CD4-positive, alpha-beta T cell (primary cell): ENCODE data around the gene EDA2R. TPM values are rescaled to one million over a fixed set of nuclear protein-coding genes. Genes with fewer than 3 reads are reported as not detected.

Experiments
- ATAC-seq: fragments of 200-7000 bp; cut with Tn5 transposase; one replicate; pipeline ENCODE4 v1.10.0; 2022; ENCODE audit warnings: mild to moderate bottlenecking; ENCODE audit not compliant: poor library complexity
- CTCF ChIA-PET: fragments of 350-600 bp; sonication (Branson Sonifier 250); formaldehyde crosslinking; loops from one replicate; lab custom pipeline; 2021; ENCODE audit warnings: antibody characterized with exemption, inconsistent platforms; lab: Charles Lee
- POLR2A ChIA-PET: fragments of 350-600 bp; sonication (Branson Sonifier 250); formaldehyde crosslinking; loops from one replicate; lab custom pipeline; 2021; ENCODE audit warnings: antibody characterized with exemption, inconsistent platforms; lab: Charles Lee
- DNase-seq, 14 experiments: peaks; one replicate each; pipeline ENCODE4 v3.0.0-alpha.2; 2013 to 2020; ENCODE audit warnings: mixed read lengths in 2 of 14
- H3K27ac ChIP-seq, 2 donors: one replicate each; pipeline versions ENCODE4 v1.5.1 to v1.7.0; 2013; ENCODE audit warnings: low read length in 2 of 2, low read depth in 1 of 2, mild to moderate bottlenecking in 1 of 2
- H3K27me3 ChIP-seq, 2 experiments: 1 replicate in 1 of 2; 2 replicates in 1 of 2; pipeline versions ENCODE4 v1.6.1 to v1.7.0; 2013; ENCODE audit warnings: low read length in 2 of 2, control low read depth in 1 of 2, mild to moderate bottlenecking in 1 of 2, moderate library complexity in 1 of 2; ENCODE audit not compliant: insufficient read depth in 2 of 2, control insufficient read depth in 1 of 2
- H3K36me3 ChIP-seq: one replicate; pipeline ENCODE4 v1.6.1; 2013; ENCODE audit warnings: low read length, control low read depth; ENCODE audit not compliant: insufficient read depth
- H3K4me1 ChIP-seq: one replicate; pipeline ENCODE4 v1.6.1; 2013; ENCODE audit warnings: low read length, control low read depth; ENCODE audit not compliant: insufficient read depth
- H3K4me3 ChIP-seq: one replicate; pipeline ENCODE4 v1.5.1; 2013; ENCODE audit warnings: mild to moderate bottlenecking, low read length, moderate library complexity
- H3K9me3 ChIP-seq, 2 experiments: 1 replicate in 1 of 2; 2 replicates in 1 of 2; pipeline versions ENCODE4 v1.6.1 to v1.7.0; 2013; ENCODE audit warnings: low read length in 2 of 2, mild to moderate bottlenecking in 2 of 2, control low read depth in 1 of 2, moderate library complexity in 1 of 2; ENCODE audit not compliant: control insufficient read depth in 1 of 2, insufficient read depth in 1 of 2
- H3K27ac Mint-ChIP-seq: one replicate; pipeline ENCODE4 v1.8.0; 2020; ENCODE audit warnings: mixed read lengths
- H3K27me3 Mint-ChIP-seq: one replicate; pipeline ENCODE4 v1.8.0; 2021; ENCODE audit warnings: mixed read lengths
- H3K36me3 Mint-ChIP-seq: one replicate; pipeline ENCODE4 v1.8.0; 2021; ENCODE audit warnings: low read depth, mixed read lengths
- H3K4me1 Mint-ChIP-seq: one replicate; pipeline ENCODE4 v1.8.0; 2021; ENCODE audit warnings: low read depth, mixed read lengths
- H3K4me3 Mint-ChIP-seq: one replicate; pipeline ENCODE4 v1.8.0; 2020; ENCODE audit warnings: mild to moderate bottlenecking, mixed read lengths
- H3K9me3 Mint-ChIP-seq: one replicate; pipeline ENCODE4 v1.8.0; 2020; ENCODE audit warnings: mixed read lengths
- intact Hi-C, 2 experiments: fragments of 100-400 bp; cut with DNase I in 1 of 2; cut with micrococcal nuclease in 1 of 2; formaldehyde crosslinking; loops; one replicate each; pipeline versions ENCODE4 v1.15.1 to v1.9.0; 2023 to 2025; cut with DNase I, micrococcal nuclease
- total RNA-seq, 174 experiments: library from RNA in 2 of 174; stranded (reverse) in 2 of 174; gene quantifications; one replicate each; pipeline ENCODE4 v1.2.3 and lab custom pipeline; 2021 to 2026
- TF ChIP-seq, protein P1 (sequence below): fragments of 200-600 bp; IDR thresholded peaks from one replicate; pipeline ENCODE4 v1.8.0; 2022; ENCODE audit warnings: antibody characterized with exemption, mild to moderate bottlenecking

The EDA2R gene
- total RNA-seq, 2 experiments from 2014 or later, result 0.17 TPM; not detected in 1

DNA sequence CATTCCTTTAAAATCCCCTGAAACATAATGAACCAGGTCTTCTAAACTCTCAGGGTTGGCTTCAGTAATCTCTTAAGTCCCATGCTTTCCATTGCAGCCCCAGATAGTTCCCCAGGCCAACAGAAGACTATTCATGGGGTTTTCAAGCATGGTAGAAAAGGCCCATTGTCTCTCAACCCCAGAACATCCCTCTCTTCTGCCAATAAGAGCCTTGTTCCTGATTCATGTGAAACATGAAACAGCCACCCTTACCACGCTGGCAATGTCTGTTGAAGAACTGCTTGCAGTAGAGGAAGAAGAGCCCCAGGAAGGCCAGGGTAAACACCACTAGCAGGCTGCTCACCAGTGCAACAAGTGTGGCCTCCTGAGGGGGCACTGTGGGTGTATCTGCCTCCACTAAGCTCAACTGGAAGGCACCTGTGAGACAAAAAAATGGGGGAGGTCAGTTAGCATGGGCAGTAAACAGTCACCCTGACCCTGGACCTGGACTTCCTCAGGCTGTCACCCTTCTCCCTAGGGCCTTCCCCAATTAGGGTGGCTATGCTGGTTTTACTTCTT, 36.4 kb downstream of the EDA2R start:
- CTCF ChIA-PET, result no interaction called here
- ATAC-seq, result no peak
- no peaks in the 10 kb centered on the region for H3K9me3 ChIP-seq
- Mint-ChIP-seq H3K4me1 (no peaks in the 10 kb centered on the region), H3K4me3 (no peak overlapping the region), H3K36me3 (no peaks in the 10 kb centered on the region), H3K9me3 (no peaks in the 10 kb centered on the region), H3K27me3 (no peaks in the 10 kb centered on the region), H3K27ac (no peak overlapping the region)
- H3K27me3 ChIP-seq, result no peaks in the 10 kb centered on the region
- no peak overlapping the region for H3K27ac ChIP-seq
- TF ChIP-seq, protein P1, sequence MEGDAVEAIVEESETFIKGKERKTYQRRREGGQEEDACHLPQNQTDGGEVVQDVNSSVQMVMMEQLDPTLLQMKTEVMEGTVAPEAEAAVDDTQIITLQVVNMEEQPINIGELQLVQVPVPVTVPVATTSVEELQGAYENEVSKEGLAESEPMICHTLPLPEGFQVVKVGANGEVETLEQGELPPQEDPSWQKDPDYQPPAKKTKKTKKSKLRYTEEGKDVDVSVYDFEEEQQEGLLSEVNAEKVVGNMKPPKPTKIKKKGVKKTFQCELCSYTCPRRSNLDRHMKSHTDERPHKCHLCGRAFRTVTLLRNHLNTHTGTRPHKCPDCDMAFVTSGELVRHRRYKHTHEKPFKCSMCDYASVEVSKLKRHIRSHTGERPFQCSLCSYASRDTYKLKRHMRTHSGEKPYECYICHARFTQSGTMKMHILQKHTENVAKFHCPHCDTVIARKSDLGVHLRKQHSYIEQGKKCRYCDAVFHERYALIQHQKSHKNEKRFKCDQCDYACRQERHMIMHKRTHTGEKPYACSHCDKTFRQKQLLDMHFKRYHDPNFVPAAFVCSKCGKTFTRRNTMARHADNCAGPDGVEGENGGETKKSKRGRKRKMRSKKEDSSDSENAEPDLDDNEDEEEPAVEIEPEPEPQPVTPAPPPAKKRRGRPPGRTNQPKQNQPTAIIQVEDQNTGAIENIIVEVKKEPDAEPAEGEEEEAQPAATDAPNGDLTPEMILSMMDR, result no peak
- no peak overlapping the region for H3K4me3 ChIP-seq
- H3K36me3 ChIP-seq, result no peaks in the 10 kb centered on the region
- DNase-seq, result no peak
- no peaks in the 10 kb centered on the region for H3K4me1 ChIP-seq
- POLR2A ChIA-PET, result no interaction called here
- intact Hi-C loops, result no loop called here

DNA sequence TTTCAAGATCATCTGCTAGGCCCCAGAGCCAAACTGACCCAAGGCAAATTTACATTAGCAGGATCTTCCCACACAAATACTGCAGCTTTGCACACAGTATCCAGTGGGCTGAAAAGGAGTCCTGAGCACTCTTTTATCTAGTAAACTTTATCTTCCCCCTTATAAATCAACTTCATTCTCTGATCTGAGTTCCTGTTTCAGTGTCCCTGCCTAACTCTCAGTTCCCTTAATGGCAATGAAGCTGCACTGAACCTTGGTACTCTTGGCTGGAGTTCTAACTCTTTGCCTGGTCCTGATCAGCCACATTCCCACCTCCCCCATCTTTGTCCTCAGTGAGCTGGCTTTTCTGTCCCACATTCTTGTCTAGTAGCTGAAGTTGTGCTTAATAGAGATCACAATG, 37.4 kb downstream of the EDA2R start:
- H3K27me3 Mint-ChIP-seq, result no peaks in the 10 kb centered on the region

DNA sequence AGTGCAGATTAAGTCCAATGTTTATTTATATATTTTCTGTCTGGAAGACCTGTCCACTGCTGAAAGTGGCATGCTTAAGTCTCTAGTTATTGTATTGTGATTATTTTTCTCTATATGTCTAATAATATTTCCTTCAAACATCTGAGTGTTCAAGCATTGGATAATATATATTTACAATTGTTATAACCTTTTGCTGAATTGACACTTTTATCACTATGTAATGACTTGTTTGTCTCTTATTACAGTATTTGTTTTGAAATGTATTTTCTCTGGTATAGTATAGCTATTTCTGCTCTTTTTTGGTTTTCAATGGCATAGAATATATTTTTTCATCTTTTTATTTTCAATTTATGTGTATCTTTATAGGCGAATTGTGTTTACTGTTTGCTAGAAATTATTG, 59.7 kb downstream of the EDA2R start:
- H3K9me3 Mint-ChIP-seq, result peaks cover 2% of the 10 kb centered on the region
- TF ChIP-seq, protein P1, result no peak
- POLR2A ChIA-PET, result no interaction called here

More for the DNA sequence above, 37.4 kb downstream of the EDA2R start:
- no peaks in the 10 kb centered on the region for H3K36me3 ChIP-seq
- intact Hi-C loops, result no loop called here
- Mint-ChIP-seq H3K4me1 (no peaks in the 10 kb centered on the region), H3K27ac (no peak overlapping the region), H3K36me3 (no peaks in the 10 kb centered on the region), H3K9me3 (no peaks in the 10 kb centered on the region), H3K4me3 (no peak overlapping the region)
- CTCF ChIA-PET, result no interaction called here
- POLR2A ChIA-PET, result no interaction called here
- no peaks in the 10 kb centered on the region for H3K27me3 ChIP-seq
- ATAC-seq, result no peak
- no peak for DNase-seq
- H3K9me3 ChIP-seq, result no peaks in the 10 kb centered on the region
- no peak overlapping the region for H3K27ac ChIP-seq
- TF ChIP-seq, protein P1, result no peak
- no peaks in the 10 kb centered on the region for H3K4me1 ChIP-seq
- no peak overlapping the region for H3K4me3 ChIP-seq

More for the DNA sequence above, 59.7 kb downstream of the EDA2R start:
- Histone ChIP-seq H3K4me1 (no peaks in the 10 kb centered on the region), H3K36me3 (no peaks in the 10 kb centered on the region), H3K9me3 (peaks cover 0 to 3% of the 10 kb centered on the region in 2 experiments), H3K27ac (no peak overlapping the region), H3K4me3 (no peak overlapping the region), H3K27me3 (no peaks in the 10 kb centered on the region)
- Mint-ChIP-seq H3K27me3 (no peaks in the 10 kb centered on the region), H3K27ac (no peak overlapping the region), H3K36me3 (no peaks in the 10 kb centered on the region), H3K4me3 (no peak overlapping the region), H3K4me1 (no peaks in the 10 kb centered on the region)
- no peak for ATAC-seq
- no peak for DNase-seq
- intact Hi-C loops, result no loop called here
- CTCF ChIA-PET, result no interaction called here
